ENCODE data around the gene ATAD3C. TPM values are rescaled to one million over a fixed set of nuclear protein-coding genes. Genes with fewer than 3 reads are reported as not detected.

The ATAD3C gene
- total RNA-seq, 1 donor from 2014 or later, result not detected

GRCh38 chr1:1425426-1425752 lies 24.1 kb upstream of the ATAD3C start:
- no peak overlapping the region for H3K27ac Mint-ChIP-seq
- no peak overlapping the region for H3K27ac ChIP-seq
- H3K4me1 Mint-ChIP-seq, result peaks cover 39% of the 10 kb centered on the region

GRCh38 chr1:1425753-1426495 lies 23.6 kb upstream of the ATAD3C start:
- Mint-ChIP-seq H3K36me3 (peaks cover 3% of the 10 kb centered on the region), H3K27ac (peak overlapping the region; percentile 93), H3K4me1 (peaks cover 41% of the 10 kb centered on the region), H3K27me3 (ENCODE audit: insufficient read depth, low read depth) (peaks cover 17% of the 10 kb centered on the region), H3K9me3 (no peaks in the 10 kb centered on the region), H3K4me3 (peak overlapping the region; percentile 63)
- no peak overlapping the region for H3K27ac ChIP-seq
- H3K4me3 ChIP-seq, result peak overlapping the region; percentile 48
- peaks cover 47% of the 10 kb centered on the region for H3F3A ChIP-seq (ENCODE audit: low read depth)
- TF ChIP-seq, protein P1, sequence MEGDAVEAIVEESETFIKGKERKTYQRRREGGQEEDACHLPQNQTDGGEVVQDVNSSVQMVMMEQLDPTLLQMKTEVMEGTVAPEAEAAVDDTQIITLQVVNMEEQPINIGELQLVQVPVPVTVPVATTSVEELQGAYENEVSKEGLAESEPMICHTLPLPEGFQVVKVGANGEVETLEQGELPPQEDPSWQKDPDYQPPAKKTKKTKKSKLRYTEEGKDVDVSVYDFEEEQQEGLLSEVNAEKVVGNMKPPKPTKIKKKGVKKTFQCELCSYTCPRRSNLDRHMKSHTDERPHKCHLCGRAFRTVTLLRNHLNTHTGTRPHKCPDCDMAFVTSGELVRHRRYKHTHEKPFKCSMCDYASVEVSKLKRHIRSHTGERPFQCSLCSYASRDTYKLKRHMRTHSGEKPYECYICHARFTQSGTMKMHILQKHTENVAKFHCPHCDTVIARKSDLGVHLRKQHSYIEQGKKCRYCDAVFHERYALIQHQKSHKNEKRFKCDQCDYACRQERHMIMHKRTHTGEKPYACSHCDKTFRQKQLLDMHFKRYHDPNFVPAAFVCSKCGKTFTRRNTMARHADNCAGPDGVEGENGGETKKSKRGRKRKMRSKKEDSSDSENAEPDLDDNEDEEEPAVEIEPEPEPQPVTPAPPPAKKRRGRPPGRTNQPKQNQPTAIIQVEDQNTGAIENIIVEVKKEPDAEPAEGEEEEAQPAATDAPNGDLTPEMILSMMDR (IDR thresholded peaks at IDR 0.05), result no peak
- no peak for TF ChIP-seq EZH2 (IDR thresholded peaks at IDR 0.05)
- no peak for TF ChIP-seq EZH2phosphoT487 (IDR thresholded peaks at IDR 0.05)
- peak; percentile 54 for DNase-seq (ENCODE audit: low spot score)
- H3K9me3 ChIP-seq (ENCODE audit: low read depth), result no peaks in the 10 kb centered on the region
- H3K79me2 ChIP-seq (ENCODE audit: low read depth), result no peaks in the 10 kb centered on the region
- no peaks in the 10 kb centered on the region for H3K36me3 ChIP-seq
- no peaks in the 10 kb centered on the region for H4K20me1 ChIP-seq (ENCODE audit: low read depth)
- H3K27me3 ChIP-seq, result no peaks in the 10 kb centered on the region
- peak overlapping the region; percentile 87 for H3K4me2 ChIP-seq
- no peak overlapping the region for H3K9ac ChIP-seq
- H3K4me1 ChIP-seq, result peaks cover 38% of the 10 kb centered on the region
- no peak overlapping the region for H2AFZ ChIP-seq (replicated peaks)

More at GRCh38 chr1:1425426-1425752, 24.1 kb upstream of the ATAD3C start:
- no peaks in the 10 kb centered on the region for H3K9me3 Mint-ChIP-seq
- no peaks in the 10 kb centered on the region for H3K27me3 ChIP-seq
- H3K4me2 ChIP-seq, result peak overlapping the region; percentile 87
- no peak overlapping the region for H3K4me3 ChIP-seq
- H2AFZ ChIP-seq (replicated peaks), result no peak overlapping the region
- H3K4me3 Mint-ChIP-seq, result peak overlapping the region; percentile 64
- H3K36me3 Mint-ChIP-seq, result peaks cover 3% of the 10 kb centered on the region
- no peaks in the 10 kb centered on the region for H4K20me1 ChIP-seq (ENCODE audit: low read depth)
- H3K9ac ChIP-seq, result no peak overlapping the region
- no peaks in the 10 kb centered on the region for H3K9me3 ChIP-seq (ENCODE audit: low read depth)
- peaks cover 44% of the 10 kb centered on the region for H3F3A ChIP-seq (ENCODE audit: low read depth)
- H3K27me3 Mint-ChIP-seq (ENCODE audit: insufficient read depth, low read depth), result peaks cover 17% of the 10 kb centered on the region
- no peaks in the 10 kb centered on the region for H3K79me2 ChIP-seq (ENCODE audit: low read depth)
- TF ChIP-seq, protein P1 (IDR thresholded peaks at IDR 0.05), result no peak
- no peak for TF ChIP-seq EZH2 (IDR thresholded peaks at IDR 0.05)
- no peak for TF ChIP-seq EZH2phosphoT487 (IDR thresholded peaks at IDR 0.05)
- no peak for DNase-seq (ENCODE audit: low spot score)
- H3K4me1 ChIP-seq, result peaks cover 35% of the 10 kb centered on the region
- no peaks in the 10 kb centered on the region for H3K36me3 ChIP-seq

DNA sequence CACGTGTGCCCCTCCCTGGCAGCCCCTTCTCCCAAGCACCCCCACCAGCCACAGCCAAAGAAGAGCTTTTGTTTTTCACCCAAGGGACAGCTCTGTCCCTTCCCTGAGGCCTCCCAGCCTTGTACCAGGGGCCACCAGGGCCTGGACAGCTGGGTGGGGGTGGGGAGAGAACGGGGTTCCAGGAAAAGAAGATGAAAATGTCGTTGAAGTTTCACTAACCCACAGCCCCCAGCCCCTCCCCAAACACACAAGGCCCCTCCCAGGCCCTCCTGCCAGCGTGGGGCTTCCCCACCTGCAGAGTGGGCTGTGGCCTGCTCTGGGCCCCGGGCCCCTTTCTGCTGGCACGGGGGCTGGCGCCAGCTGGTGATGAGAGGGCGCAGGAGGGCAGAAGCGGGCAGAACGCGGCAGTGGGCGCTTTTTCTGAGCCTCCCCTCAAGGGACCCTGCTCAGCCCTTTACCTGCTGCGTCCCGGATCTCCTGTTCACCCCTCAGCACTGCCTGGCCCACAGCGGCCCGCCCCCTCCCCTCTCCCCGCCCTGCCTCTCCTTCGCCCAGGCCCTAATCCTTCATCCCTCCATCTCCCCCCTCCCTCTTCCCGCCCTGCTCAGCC lies 22.9 kb upstream of the ATAD3C start:
- peak overlapping the region; percentile 87 for H3K4me2 ChIP-seq
- no peak for TF ChIP-seq EZH2phosphoT487 (IDR thresholded peaks at IDR 0.05)
- TF ChIP-seq EZH2 (IDR thresholded peaks at IDR 0.05), result no peak
- TF ChIP-seq, protein P1 (IDR thresholded peaks at IDR 0.05), result no peak
- Mint-ChIP-seq H3K27ac (peak overlapping the region; percentile 93), H3K9me3 (no peaks in the 10 kb centered on the region), H3K4me1 (peaks cover 43% of the 10 kb centered on the region), H3K36me3 (peaks cover 3% of the 10 kb centered on the region), H3K4me3 (peak overlapping the region; percentile 63), H3K27me3 (ENCODE audit: insufficient read depth, low read depth) (peaks cover 17% of the 10 kb centered on the region)
- no peak overlapping the region for H3K9ac ChIP-seq
- peak; percentile 93 for DNase-seq (ENCODE audit: low spot score)
- peaks cover 50% of the 10 kb centered on the region for H3F3A ChIP-seq (ENCODE audit: low read depth)
- no peaks in the 10 kb centered on the region for H4K20me1 ChIP-seq (ENCODE audit: low read depth)
- H3K9me3 ChIP-seq (ENCODE audit: low read depth), result no peaks in the 10 kb centered on the region
- no peak overlapping the region for H2AFZ ChIP-seq (replicated peaks)
- H3K36me3 ChIP-seq, result no peaks in the 10 kb centered on the region
- H3K79me2 ChIP-seq (ENCODE audit: low read depth), result no peaks in the 10 kb centered on the region
- peaks cover 38% of the 10 kb centered on the region for H3K4me1 ChIP-seq
- no peak overlapping the region for H3K27ac ChIP-seq
- peak overlapping the region; percentile 48 for H3K4me3 ChIP-seq
- no peaks in the 10 kb centered on the region for H3K27me3 ChIP-seq

Data from neural progenitor cell (in vitro differentiated cells).